CD4-positive, alpha-beta T cell (primary cell): ENCODE data around the gene TCEANC. TPM values are rescaled to one million over a fixed set of nuclear protein-coding genes. Genes with fewer than 3 reads are reported as not detected.

Experiments
- ATAC-seq: fragments of 200-7000 bp; cut with Tn5 transposase; one replicate; pipeline ENCODE4 v1.10.0; 2022; ENCODE audit warnings: mild to moderate bottlenecking; ENCODE audit not compliant: poor library complexity
- CTCF ChIA-PET: fragments of 350-600 bp; sonication (Branson Sonifier 250); formaldehyde crosslinking; loops from one replicate; lab custom pipeline; 2021; ENCODE audit warnings: antibody characterized with exemption, inconsistent platforms; lab: Charles Lee
- POLR2A ChIA-PET: fragments of 350-600 bp; sonication (Branson Sonifier 250); formaldehyde crosslinking; loops from one replicate; lab custom pipeline; 2021; ENCODE audit warnings: antibody characterized with exemption, inconsistent platforms; lab: Charles Lee
- DNase-seq, 14 experiments: peaks; one replicate each; pipeline ENCODE4 v3.0.0-alpha.2; 2013 to 2020; ENCODE audit warnings: mixed read lengths in 2 of 14
- H3K27ac ChIP-seq, 2 donors: one replicate each; pipeline versions ENCODE4 v1.5.1 to v1.7.0; 2013; ENCODE audit warnings: low read length in 2 of 2, low read depth in 1 of 2, mild to moderate bottlenecking in 1 of 2
- H3K27me3 ChIP-seq, 2 experiments: 1 replicate in 1 of 2; 2 replicates in 1 of 2; pipeline versions ENCODE4 v1.6.1 to v1.7.0; 2013; ENCODE audit warnings: low read length in 2 of 2, control low read depth in 1 of 2, mild to moderate bottlenecking in 1 of 2, moderate library complexity in 1 of 2; ENCODE audit not compliant: insufficient read depth in 2 of 2, control insufficient read depth in 1 of 2
- H3K36me3 ChIP-seq: one replicate; pipeline ENCODE4 v1.6.1; 2013; ENCODE audit warnings: low read length, control low read depth; ENCODE audit not compliant: insufficient read depth
- H3K4me1 ChIP-seq: one replicate; pipeline ENCODE4 v1.6.1; 2013; ENCODE audit warnings: low read length, control low read depth; ENCODE audit not compliant: insufficient read depth
- H3K4me3 ChIP-seq: one replicate; pipeline ENCODE4 v1.5.1; 2013; ENCODE audit warnings: mild to moderate bottlenecking, low read length, moderate library complexity
- H3K9me3 ChIP-seq, 2 experiments: 1 replicate in 1 of 2; 2 replicates in 1 of 2; pipeline versions ENCODE4 v1.6.1 to v1.7.0; 2013; ENCODE audit warnings: low read length in 2 of 2, mild to moderate bottlenecking in 2 of 2, control low read depth in 1 of 2, moderate library complexity in 1 of 2; ENCODE audit not compliant: control insufficient read depth in 1 of 2, insufficient read depth in 1 of 2
- H3K27ac Mint-ChIP-seq: one replicate; pipeline ENCODE4 v1.8.0; 2020; ENCODE audit warnings: mixed read lengths
- H3K27me3 Mint-ChIP-seq: one replicate; pipeline ENCODE4 v1.8.0; 2021; ENCODE audit warnings: mixed read lengths
- H3K36me3 Mint-ChIP-seq: one replicate; pipeline ENCODE4 v1.8.0; 2021; ENCODE audit warnings: low read depth, mixed read lengths
- H3K4me1 Mint-ChIP-seq: one replicate; pipeline ENCODE4 v1.8.0; 2021; ENCODE audit warnings: low read depth, mixed read lengths
- H3K4me3 Mint-ChIP-seq: one replicate; pipeline ENCODE4 v1.8.0; 2020; ENCODE audit warnings: mild to moderate bottlenecking, mixed read lengths
- H3K9me3 Mint-ChIP-seq: one replicate; pipeline ENCODE4 v1.8.0; 2020; ENCODE audit warnings: mixed read lengths
- intact Hi-C, 2 experiments: fragments of 100-400 bp; cut with DNase I in 1 of 2; cut with micrococcal nuclease in 1 of 2; formaldehyde crosslinking; loops; one replicate each; pipeline versions ENCODE4 v1.15.1 to v1.9.0; 2023 to 2025; cut with DNase I, micrococcal nuclease
- total RNA-seq, 174 experiments: library from RNA in 2 of 174; stranded (reverse) in 2 of 174; gene quantifications; one replicate each; pipeline ENCODE4 v1.2.3 and lab custom pipeline; 2021 to 2026
- TF ChIP-seq, protein P1 (sequence below): fragments of 200-600 bp; IDR thresholded peaks from one replicate; pipeline ENCODE4 v1.8.0; 2022; ENCODE audit warnings: antibody characterized with exemption, mild to moderate bottlenecking

The TCEANC gene
- total RNA-seq, 2 experiments from 2014 or later: 6.5 to 8.3 TPM

DNA sequence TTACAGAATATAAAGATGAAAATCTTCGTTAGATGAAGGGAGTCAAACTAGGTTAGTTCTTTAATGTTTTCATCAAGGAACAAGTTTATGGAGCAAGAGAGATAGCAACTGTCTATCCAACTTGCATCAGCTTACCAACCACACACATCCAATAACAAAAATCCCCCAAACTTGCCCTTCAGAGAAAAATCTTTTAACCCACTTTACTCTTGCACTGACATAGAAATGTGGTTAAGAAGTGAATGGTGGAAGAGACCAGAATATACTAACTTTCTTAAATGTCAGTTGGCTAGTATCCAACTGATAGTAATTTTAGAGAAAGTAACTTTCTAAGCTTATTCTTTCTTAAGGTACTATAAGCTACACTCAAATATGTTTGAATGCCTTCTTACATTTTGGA lies 34.3 kb downstream of the TCEANC start:
- TF ChIP-seq, protein P1, sequence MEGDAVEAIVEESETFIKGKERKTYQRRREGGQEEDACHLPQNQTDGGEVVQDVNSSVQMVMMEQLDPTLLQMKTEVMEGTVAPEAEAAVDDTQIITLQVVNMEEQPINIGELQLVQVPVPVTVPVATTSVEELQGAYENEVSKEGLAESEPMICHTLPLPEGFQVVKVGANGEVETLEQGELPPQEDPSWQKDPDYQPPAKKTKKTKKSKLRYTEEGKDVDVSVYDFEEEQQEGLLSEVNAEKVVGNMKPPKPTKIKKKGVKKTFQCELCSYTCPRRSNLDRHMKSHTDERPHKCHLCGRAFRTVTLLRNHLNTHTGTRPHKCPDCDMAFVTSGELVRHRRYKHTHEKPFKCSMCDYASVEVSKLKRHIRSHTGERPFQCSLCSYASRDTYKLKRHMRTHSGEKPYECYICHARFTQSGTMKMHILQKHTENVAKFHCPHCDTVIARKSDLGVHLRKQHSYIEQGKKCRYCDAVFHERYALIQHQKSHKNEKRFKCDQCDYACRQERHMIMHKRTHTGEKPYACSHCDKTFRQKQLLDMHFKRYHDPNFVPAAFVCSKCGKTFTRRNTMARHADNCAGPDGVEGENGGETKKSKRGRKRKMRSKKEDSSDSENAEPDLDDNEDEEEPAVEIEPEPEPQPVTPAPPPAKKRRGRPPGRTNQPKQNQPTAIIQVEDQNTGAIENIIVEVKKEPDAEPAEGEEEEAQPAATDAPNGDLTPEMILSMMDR: no peak
- Histone ChIP-seq H3K4me1 (peaks cover 20% of the 10 kb centered on the region), H3K9me3 (no peaks in the 10 kb centered on the region), H3K27me3 (no peaks in the 10 kb centered on the region), H3K27ac (no peak overlapping the region), H3K36me3 (no peaks in the 10 kb centered on the region), H3K4me3 (no peak overlapping the region)
- H3K27me3 Mint-ChIP-seq: no peaks in the 10 kb centered on the region
- peaks cover 5% of the 10 kb centered on the region for H3K36me3 Mint-ChIP-seq
- H3K27ac Mint-ChIP-seq: peak overlapping the region; percentile 93
- intact Hi-C loops: no loop called here
- ChIA-PET CTCF (interaction anchor here (1.2 to 1.7 kb wide), 5 partner anchors 10 to 38 kb away, joined by 3 to 4 read pairs (median 4); no protein-coding TSS in a partner anchor), POLR2A (interaction anchor here (0.9 to 4.4 kb wide), 5 partner anchors 11 to 54 kb away, joined by 3 to 64 read pairs (median 4); partner anchors contain the start of genes OFD1 and TRAPPC2)
- DNase-seq (no peak), ATAC-seq (no peak)
- H3K9me3 Mint-ChIP-seq: no peaks in the 10 kb centered on the region
- peak overlapping the region; percentile 95 for H3K4me3 Mint-ChIP-seq
- H3K4me1 Mint-ChIP-seq: peaks cover 38% of the 10 kb centered on the region

DNA sequence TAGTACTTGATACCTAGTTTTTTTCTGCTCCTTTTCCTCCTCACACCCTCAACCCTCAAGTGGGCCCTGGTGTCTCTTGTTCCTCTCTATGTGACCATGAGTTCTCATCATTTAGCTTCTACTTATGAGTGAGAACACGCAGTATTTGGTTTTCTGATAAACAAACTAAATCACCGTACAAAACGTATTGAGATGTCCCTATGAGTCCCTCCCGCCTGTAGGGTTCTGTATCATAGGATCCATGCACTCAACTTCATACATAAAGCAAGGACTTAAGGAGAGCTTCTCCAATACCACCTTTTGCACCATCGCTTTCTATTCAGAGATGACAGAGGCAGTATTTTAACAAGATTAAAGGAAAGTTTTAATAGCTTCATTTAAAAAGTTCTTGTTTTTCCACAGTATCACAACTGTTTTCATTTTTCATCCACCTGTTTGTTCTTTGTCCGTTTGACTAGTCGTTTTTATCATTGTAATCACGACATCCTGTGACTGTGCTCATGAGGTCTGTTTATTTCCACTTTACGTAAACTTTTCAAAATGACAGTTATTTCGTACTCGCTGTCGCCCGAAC lies 35.5 kb downstream of the TCEANC start:
- ChIA-PET CTCF (interaction anchor here (0.9 to 1.7 kb wide), 8 partner anchors 9 to 742 kb away, joined by 3 to 5 read pairs (median 4); partner anchors contain the start of genes OFD1, TCEANC and TRAPPC2), POLR2A (interaction anchor here (1.1 to 4.4 kb wide), 16 partner anchors 9 to 735 kb away, joined by 3 to 64 read pairs (median 6); partner anchors contain the start of genes GEMIN8, OFD1, TCEANC and TRAPPC2)
- TF ChIP-seq, protein P1: no peak
- Histone ChIP-seq H3K27me3 (no peaks in the 10 kb centered on the region), H3K36me3 (no peaks in the 10 kb centered on the region), H3K4me1 (peaks cover 26% of the 10 kb centered on the region), H3K9me3 (no peaks in the 10 kb centered on the region), H3K4me3 (peak overlapping the region; percentile 81), H3K27ac (peak overlapping the region; percentile 64 to 86)
- Mint-ChIP-seq H3K4me3 (peak overlapping the region; percentile 95), H3K36me3 (peaks cover 5% of the 10 kb centered on the region), H3K4me1 (peaks cover 50% of the 10 kb centered on the region), H3K27me3 (no peaks in the 10 kb centered on the region), H3K27ac (peak overlapping the region; percentile 93), H3K9me3 (no peaks in the 10 kb centered on the region)
- peak in 1 of 14 experiments; percentile 20 for DNase-seq
- intact Hi-C loops: loop anchor here in 1 of 2 experiments (2.0 kb wide), 1 partner anchor 36 kb away; the partner anchor contains the start of gene TCEANC
- ATAC-seq: peak; percentile 8

DNA sequence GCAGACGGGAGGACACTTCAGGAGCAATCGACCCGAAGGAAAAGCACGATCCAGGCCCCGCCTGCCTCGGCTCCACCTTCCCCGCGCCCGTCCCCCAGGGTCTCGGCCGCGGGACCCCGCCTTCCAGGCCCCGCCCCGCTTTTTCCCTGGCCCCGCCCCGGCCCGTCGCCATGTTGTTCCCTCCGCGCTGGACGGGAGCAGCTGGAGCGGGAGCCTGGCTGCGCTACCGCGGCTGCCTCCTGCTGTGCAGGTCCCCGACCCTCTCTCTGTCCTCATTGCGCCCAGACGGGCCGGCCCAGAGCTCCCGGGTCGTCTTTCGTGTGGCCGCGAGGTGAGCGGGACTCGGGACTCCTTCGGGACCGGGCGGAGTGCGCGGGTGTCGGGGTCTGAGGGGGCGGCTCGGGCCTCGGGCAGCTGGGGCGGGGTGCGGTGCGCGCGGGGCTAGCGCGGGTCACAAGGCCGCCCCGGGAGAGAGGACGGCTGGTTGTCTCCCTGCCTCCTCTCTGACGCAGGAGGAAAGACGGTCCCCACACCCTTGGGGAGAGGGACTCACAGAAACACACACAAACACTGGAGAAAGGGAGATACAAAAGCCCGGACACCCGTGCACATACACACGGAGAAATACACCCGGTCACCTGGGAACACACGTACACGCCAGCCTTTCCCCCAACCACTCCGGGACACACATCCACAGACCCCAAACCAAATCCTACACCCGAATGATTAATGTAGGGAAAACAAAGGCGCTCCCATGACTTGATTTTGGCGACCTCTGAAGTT lies 36.2 kb downstream of the TCEANC start, which contains the start of gene RAB9A:
TSS of gene RAB9A (plus strand) at position 171 of the 783 bp plus-strand sequence. CDS start 19,619 bp downstream, outside the sequence.
- H3K36me3 ChIP-seq: no peaks in the 10 kb centered on the region
- H3K36me3 Mint-ChIP-seq: peaks cover 5% of the 10 kb centered on the region
- no peaks in the 10 kb centered on the region for H3K27me3 Mint-ChIP-seq
- H3K4me1 ChIP-seq: peaks cover 29% of the 10 kb centered on the region
- ChIA-PET CTCF (interaction anchor here (0.9 to 1.7 kb wide), 6 partner anchors 14 to 742 kb away, joined by 3 to 5 read pairs (median 4); partner anchors contain the start of genes OFD1, TCEANC and TRAPPC2), POLR2A (interaction anchor here (0.7 to 4.4 kb wide), 18 partner anchors 9 to 736 kb away, joined by 3 to 64 read pairs (median 6); partner anchors contain the start of genes GEMIN8, OFD1, TCEANC and TMSB4X)
- H3K27me3 ChIP-seq: no peaks in the 10 kb centered on the region
- peak within 1 kb of the TSS; percentile 93 for H3K27ac Mint-ChIP-seq
- H3K4me1 Mint-ChIP-seq: peaks cover 57% of the 10 kb centered on the region
- no peaks in the 10 kb centered on the region for H3K9me3 ChIP-seq
- DNase-seq (peak; percentile 59 to 87 (median 72)), ATAC-seq (peak; percentile 88)
- H3K4me3 ChIP-seq: peak within 1 kb of the TSS; percentile 81
- H3K9me3 Mint-ChIP-seq: no peaks in the 10 kb centered on the region
- H3K4me3 Mint-ChIP-seq: peak within 1 kb of the TSS; percentile 95
- intact Hi-C loops: loop anchor here (1.0 to 2.0 kb wide), 2 partner anchors 36 kb away; partner anchors contain the start of gene TCEANC (in 2 of the 2)
- TF ChIP-seq, protein P1: no peak
- peak within 1 kb of the TSS; percentile 70 to 86 for H3K27ac ChIP-seq
